HepG2 (cell line): Measurements from ENCODE around the gene EEF1AKMT1. TPM values are rescaled to one million over a fixed set of nuclear protein-coding genes. Genes with fewer than 3 reads are reported as not detected.

Source experiments
- CREB3 ChIP-seq: sonication (generic); formaldehyde crosslinking; IDR thresholded peaks from 2 replicates; pipeline ENCODE4 v1.5.0; 2020; ENCODE audit warnings: missing genetic modification reagents
- FOXK1 ChIP-seq: sonication (generic); formaldehyde crosslinking; IDR thresholded peaks from 2 replicates; pipeline ENCODE4 v1.4.0; 2020; ENCODE audit warnings: low read depth, missing genetic modification reagents, borderline replicate concordance
- GATAD1 ChIP-seq: IDR thresholded peaks from 2 replicates; pipeline ENCODE4 v1.6.1; 2016; ENCODE audit warnings: missing genetic modification reagents, missing compliant biosample characterization
- HINFP ChIP-seq: sonication (generic); formaldehyde crosslinking; IDR thresholded peaks from 2 replicates; pipeline ENCODE4 v1.4.0; 2020; ENCODE audit warnings: low read depth, mild to moderate bottlenecking, missing genetic modification reagents
- JUN ChIP-seq: sonication (generic); formaldehyde crosslinking; IDR thresholded peaks from 2 replicates; pipeline ENCODE4 v1.4.0; 2020; ENCODE audit warnings: mild to moderate bottlenecking, missing genetic modification reagents
- KDM4B ChIP-seq: sonication (generic); formaldehyde crosslinking; IDR thresholded peaks from 2 replicates; pipeline ENCODE4 v1.4.0; 2020; ENCODE audit warnings: missing genetic modification reagents
- LRRFIP1 ChIP-seq: sonication (generic); formaldehyde crosslinking; conservative IDR thresholded peaks from 2 replicates; pipeline ENCODE4 v1.4.0; 2020; ENCODE audit warnings: missing genetic modification reagents
- NFE2 ChIP-seq: sonication (generic); formaldehyde crosslinking; IDR thresholded peaks from 2 replicates; pipeline ENCODE4 v1.4.0; 2020; ENCODE audit warnings: missing genetic modification reagents
- ZFP36 ChIP-seq: fragments of 150-350 bp; IDR thresholded peaks from 2 replicates; pipeline ENCODE4 v1.6.1; 2018; ENCODE audit warnings: borderline replicate concordance, low read length, low read depth; ENCODE audit not compliant: partially characterized antibody
- ZHX2 ChIP-seq, 2 experiments: sonication (generic) in 1 of 2; formaldehyde crosslinking in 1 of 2; IDR thresholded peaks; 2 replicates each; pipeline versions ENCODE4 v1.6.1 to v1.9.0; 2014 to 2022; ENCODE audit warnings: antibody characterized with exemption in 1 of 2, borderline replicate concordance in 1 of 2, inconsistent platforms in 1 of 2, low read depth in 1 of 2, missing genetic modification reagents in 1 of 2
- ZNF232 ChIP-seq: sonication (generic); formaldehyde crosslinking; IDR thresholded peaks from 2 replicates; pipeline ENCODE4 v1.4.0; 2020; ENCODE audit warnings: missing genetic modification reagents, borderline replicate concordance
- ZNF432 ChIP-seq: sonication (generic); formaldehyde crosslinking; IDR thresholded peaks from 2 replicates; pipeline ENCODE4 v1.5.0; 2020; ENCODE audit warnings: missing genetic modification reagents, mild to moderate bottlenecking, borderline replicate concordance
- ZNF510 ChIP-seq: sonication (generic); formaldehyde crosslinking; IDR thresholded peaks from 2 replicates; pipeline ENCODE4 v1.4.0; 2020; ENCODE audit warnings: low read depth, mild to moderate bottlenecking, missing genetic modification reagents
- ZNF749 ChIP-seq: sonication (generic); formaldehyde crosslinking; IDR thresholded peaks from 2 replicates; pipeline ENCODE4 v1.8.0; 2022; ENCODE audit warnings: mild to moderate bottlenecking, missing genetic modification reagents, moderate library complexity, borderline replicate concordance
- polyA plus RNA-seq, 8 experiments: library from polyadenylated mRNA; depleted of rRNA in 3 of 8; stranded (reverse) in 7 of 8; unstranded in 1 of 8; fragments of >200 nt; fragmentation: Illumina TruSeq in 4 of 8; extraction: Trizol in 4 of 8; gene quantifications; 2 replicates each; pipeline versions ENCODE4 v1.2.1 to v1.2.3, GENCODE V29; 2011 to 2016; ENCODE audit warnings: low read depth in 4 of 8, missing spikeins in 1 of 8, mixed read lengths in 1 of 8; ENCODE audit not compliant: insufficient read depth in 1 of 8
- total RNA-seq, 5 experiments: library from RNA; depleted of rRNA; stranded (reverse); fragments of >200 nt; fragmentation: Illumina TruSeq; extraction: Trizol; gene quantifications; 2 replicates each; pipeline ENCODE4 v1.2.3, GENCODE V29; 2016; ENCODE audit warnings: low read depth in 1 of 5

The EEF1AKMT1 gene
- total and polyA plus RNA-seq, 2 of the 13 experiments (the other 11 are each of a cell fraction or from before 2014, with no cell fraction given): 6.0 to 16.1 TPM

GRCh38 chr13:20773194-20774080, at the start of gene EEF1AKMT1 (continued):
- no peak for TF ChIP-seq ZHX2 (IDR thresholded peaks at IDR 0.05; ENCODE audit: low read depth)
- TF ChIP-seq ZHX2 (CRISPR knock-in tag; IDR thresholded peaks at IDR 0.05; ENCODE audit: borderline replicate concordance): no peak; the same call in 1 of the 2 replicates
- peak; percentile 80; the same call in 1 of the 2 replicates for TF ChIP-seq ZNF510 (CRISPR knock-in tag)
- TF ChIP-seq ZNF232 (CRISPR knock-in tag): peak; percentile 50; the same call in 1 of the 2 replicates
- TF ChIP-seq CREB3: no peak
- peak; percentile 34; the same call in 1 of the 2 replicates for TF ChIP-seq GATAD1 (CRISPR knock-in tag)
- TF ChIP-seq HINFP (CRISPR knock-in tag): no peak; the same call in 1 of the 2 replicates
- TF ChIP-seq ZNF432: no peak
- TF ChIP-seq LRRFIP1 (CRISPR knock-in tag): no peak
- no peak for TF ChIP-seq JUN (CRISPR knock-in tag)
- TF ChIP-seq FOXK1 (CRISPR knock-in tag): no peak
- peak; percentile 75; the same call in 1 of the 2 replicates for TF ChIP-seq ZNF749 (CRISPR knock-in tag)
- TF ChIP-seq KDM4B (CRISPR knock-in tag): no peak
- no peak for TF ChIP-seq ZFP36
- TF ChIP-seq NFE2 (CRISPR knock-in tag): 0 out of 2 replicates have a peak, but pooled peaks have one; percentile 16
